Testis (tissue), 3 donors: ENCODE data around the gene TMEM40. TPM values are rescaled to one million over a fixed set of nuclear protein-coding genes. Genes with fewer than 3 reads are reported as not detected.

Experiments used
- DNase-seq: peaks from one replicate; pipeline ENCODE4 v3.0.0-alpha.2; 2019
- H3K27ac ChIP-seq, 2 donors: fragments of 200-600 bp; sonication (generic); one replicate each; pipeline ENCODE4 v1.5.1; 2019
- H3K27me3 ChIP-seq: fragments of 200-600 bp; sonication (generic); one replicate; pipeline ENCODE4 v1.5.1; 2019
- H3K36me3 ChIP-seq: fragments of 200-600 bp; sonication (generic); one replicate; pipeline ENCODE4 v1.5.1; 2017; ENCODE audit warnings: low read depth; ENCODE audit errors: missing control alignments
- H3K4me1 ChIP-seq: fragments of 200-600 bp; sonication (generic); one replicate; pipeline ENCODE4 v1.5.1; 2019
- H3K4me3 ChIP-seq, 2 donors: fragments of 200-600 bp; sonication (generic); one replicate each; pipeline ENCODE4 v1.5.1; 2017 to 2019
- H3K9me3 ChIP-seq: fragments of 200-600 bp; sonication (generic); one replicate; pipeline ENCODE4 v1.5.1; 2017
- POLR2A ChIP-seq: fragments of 450-650 bp; IDR thresholded peaks from one replicate; pipeline ENCODE4 v1.6.1; 2017; ENCODE audit warnings: antibody characterized with exemption, mild to moderate bottlenecking, moderate library complexity
- WGBS, 2 donors: methylation state at CpG; one replicate each; pipeline ENCODE4 v1.1.5; 2018; 5-methylcytosine and 5-hydroxymethylcytosine counted together
- intact Hi-C: fragments of 100-400 bp; cut with DNase I; formaldehyde crosslinking; loops from one replicate; pipeline ENCODE4 v1.15.1; 2023; ENCODE audit warnings: low total_unique reads
- polyA plus RNA-seq: library from polyadenylated mRNA; stranded (reverse); fragments of 350-450 nt; fragmentation: Illumina TruSeq; extraction: RNeasy Lipid Tissue Mini Kit (QIAGEN cat#74804); gene quantifications from one replicate; pipeline ENCODE4 v1.2.3, GENCODE V29; 2014; ENCODE audit warnings: low read depth, low replicate concordance; ENCODE audit not compliant: insufficient read depth
- total RNA-seq, 2 donors: library from RNA; depleted of rRNA; stranded (reverse); fragments of >200 nt; gene quantifications; one replicate each; pipeline ENCODE4 v1.2.3, GENCODE V29; 2016
- TF ChIP-seq, protein P1 (sequence below), 3 experiments: fragments of 450-650 bp in 2 of 3; fragments of 200-600 bp in 1 of 3; sonication (generic) in 1 of 3; IDR thresholded peaks; one replicate each; pipeline ENCODE4 v1.5.1; 2016 to 2019; ENCODE audit warnings: antibody characterized with exemption in 3 of 3, mild to moderate bottlenecking in 2 of 3, moderate library complexity in 1 of 3

The TMEM40 gene
- total and polyA plus RNA-seq, 3 donors from 2014 or later: 0.96 to 1.7 (median 1.5) TPM

DNA sequence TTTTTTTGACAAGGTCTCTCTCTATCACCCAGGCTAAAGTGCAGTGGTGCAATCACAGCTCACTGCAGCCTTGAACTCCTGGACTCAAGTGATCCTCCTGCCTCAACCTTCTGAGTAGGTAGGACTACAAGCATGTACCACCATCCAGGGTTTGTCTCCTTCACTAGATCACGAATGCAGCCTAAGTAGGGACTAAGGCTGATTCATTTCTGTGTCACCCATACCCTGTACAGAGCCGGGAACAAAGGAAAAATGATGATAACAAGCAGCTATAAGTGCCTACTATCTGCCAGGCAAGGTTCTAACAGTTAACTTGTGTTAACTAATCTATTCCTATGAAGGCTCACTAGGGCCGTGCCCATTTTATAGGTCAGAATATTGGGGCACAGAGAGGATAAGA is 7.0 kb downstream of the TMEM40 start:
- Histone ChIP-seq H3K36me3 (no peaks in the 10 kb centered on the region), H3K4me3 (no peak overlapping the region), H3K27ac (no peak overlapping the region), H3K4me1 (no peaks in the 10 kb centered on the region), H3K9me3 (no peaks in the 10 kb centered on the region), H3K27me3 (no peaks in the 10 kb centered on the region)
- intact Hi-C loops: no loop called here
- no peak for DNase-seq
- TF ChIP-seq, protein P1, sequence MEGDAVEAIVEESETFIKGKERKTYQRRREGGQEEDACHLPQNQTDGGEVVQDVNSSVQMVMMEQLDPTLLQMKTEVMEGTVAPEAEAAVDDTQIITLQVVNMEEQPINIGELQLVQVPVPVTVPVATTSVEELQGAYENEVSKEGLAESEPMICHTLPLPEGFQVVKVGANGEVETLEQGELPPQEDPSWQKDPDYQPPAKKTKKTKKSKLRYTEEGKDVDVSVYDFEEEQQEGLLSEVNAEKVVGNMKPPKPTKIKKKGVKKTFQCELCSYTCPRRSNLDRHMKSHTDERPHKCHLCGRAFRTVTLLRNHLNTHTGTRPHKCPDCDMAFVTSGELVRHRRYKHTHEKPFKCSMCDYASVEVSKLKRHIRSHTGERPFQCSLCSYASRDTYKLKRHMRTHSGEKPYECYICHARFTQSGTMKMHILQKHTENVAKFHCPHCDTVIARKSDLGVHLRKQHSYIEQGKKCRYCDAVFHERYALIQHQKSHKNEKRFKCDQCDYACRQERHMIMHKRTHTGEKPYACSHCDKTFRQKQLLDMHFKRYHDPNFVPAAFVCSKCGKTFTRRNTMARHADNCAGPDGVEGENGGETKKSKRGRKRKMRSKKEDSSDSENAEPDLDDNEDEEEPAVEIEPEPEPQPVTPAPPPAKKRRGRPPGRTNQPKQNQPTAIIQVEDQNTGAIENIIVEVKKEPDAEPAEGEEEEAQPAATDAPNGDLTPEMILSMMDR (IDR thresholded peaks at IDR 0.05): no peak
- TF ChIP-seq POLR2A: no peak
- WGBS, 2 donors: 64 to 65% methylated on average over 3 of the region's 3 CpGs

DNA sequence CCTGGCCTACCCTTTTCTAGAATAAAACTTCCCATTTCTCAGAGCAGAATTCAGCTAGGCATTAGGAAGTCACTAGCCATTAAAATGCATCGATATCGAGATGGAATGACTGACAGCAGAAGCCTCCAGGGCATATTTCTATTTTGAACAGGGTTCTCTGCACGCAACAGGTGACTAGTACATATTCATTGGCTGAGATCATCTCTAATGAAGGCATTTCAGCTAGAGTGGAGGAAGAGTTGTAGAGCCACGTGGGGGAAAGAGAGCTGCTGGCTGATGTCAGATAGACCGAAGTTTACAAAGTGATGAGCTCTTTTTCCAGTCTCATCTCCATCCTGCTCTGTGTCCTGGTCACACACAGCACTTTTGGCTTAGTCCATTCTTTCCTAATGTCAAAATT is 7.5 kb downstream of the TMEM40 start:
- no peaks in the 10 kb centered on the region for H3K9me3 ChIP-seq
- TF ChIP-seq POLR2A: no peak
- TF ChIP-seq, protein P1 (IDR thresholded peaks at IDR 0.05): no peak
- H3K27me3 ChIP-seq: no peaks in the 10 kb centered on the region
- H3K27ac ChIP-seq: no peak overlapping the region
- no peak overlapping the region for H3K4me3 ChIP-seq
- WGBS, 2 donors: 93 to 99% methylated on average over 5 of the region's 5 CpGs
- intact Hi-C loops: no loop called here
- no peaks in the 10 kb centered on the region for H3K4me1 ChIP-seq
- DNase-seq: no peak
- no peaks in the 10 kb centered on the region for H3K36me3 ChIP-seq

DNA sequence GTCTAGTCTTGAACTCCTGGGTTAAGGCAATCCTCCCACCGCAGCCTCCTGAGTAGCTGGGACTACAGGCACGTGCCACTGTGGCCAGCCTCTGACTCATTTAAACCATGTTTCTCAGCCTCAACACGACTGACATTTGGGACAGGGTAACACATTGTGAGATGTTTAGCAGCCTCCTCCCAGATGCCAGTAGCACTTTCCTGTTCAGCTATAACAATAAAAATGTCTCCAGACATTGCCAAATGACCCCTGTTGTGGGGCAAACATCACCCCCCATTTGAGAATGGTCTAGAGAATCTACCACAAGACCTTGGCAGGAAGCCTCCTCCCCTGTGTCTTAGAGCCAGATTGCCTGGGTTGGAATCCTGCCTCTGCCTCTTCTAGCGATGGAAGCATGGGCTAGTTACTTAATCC is 8.4 kb downstream of the TMEM40 start:
- H3K9me3 ChIP-seq: no peaks in the 10 kb centered on the region
- intact Hi-C loops: no loop called here
- H3K27me3 ChIP-seq: no peaks in the 10 kb centered on the region
- H3K4me3 ChIP-seq: no peak overlapping the region
- H3K36me3 ChIP-seq: no peaks in the 10 kb centered on the region
- WGBS, 2 donors: 83 to 90% methylated on average over 4 of the region's 4 CpGs
- no peaks in the 10 kb centered on the region for H3K4me1 ChIP-seq
- no peak for TF ChIP-seq POLR2A
- TF ChIP-seq, protein P1 (IDR thresholded peaks at IDR 0.05): no peak
- no peak overlapping the region for H3K27ac ChIP-seq
- DNase-seq: no peak

DNA sequence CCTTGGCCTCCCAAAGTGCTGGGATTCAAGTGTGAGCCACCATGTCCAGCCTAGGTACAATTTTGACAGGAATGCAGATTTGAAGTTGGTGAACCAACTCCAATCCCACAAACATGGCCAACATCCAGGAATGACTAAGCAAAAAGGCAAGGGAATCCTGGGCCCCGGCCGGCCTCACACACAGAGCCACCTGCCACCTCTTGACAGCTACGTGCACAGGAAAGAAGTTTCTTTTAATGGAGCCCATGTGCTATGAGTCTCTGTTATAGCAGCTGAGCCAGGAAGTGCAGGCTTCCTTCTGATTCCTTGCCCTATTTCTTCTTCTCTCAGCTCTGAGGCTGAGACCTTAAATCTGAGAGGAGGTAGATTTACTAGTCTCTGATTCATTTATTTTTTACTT is 8.8 kb downstream of the TMEM40 start:
- no peak for DNase-seq
- no peak overlapping the region for H3K27ac ChIP-seq
- H3K4me3 ChIP-seq: no peak overlapping the region
- intact Hi-C loops: no loop called here
- no peaks in the 10 kb centered on the region for H3K36me3 ChIP-seq
- TF ChIP-seq, protein P1 (IDR thresholded peaks at IDR 0.05): no peak
- TF ChIP-seq POLR2A: no peak
- no peaks in the 10 kb centered on the region for H3K4me1 ChIP-seq
- no peaks in the 10 kb centered on the region for H3K9me3 ChIP-seq
- no peaks in the 10 kb centered on the region for H3K27me3 ChIP-seq
- WGBS, 2 donors: 29 to 30% methylated on average over 1 to 3 of the region's 3 CpGs

DNA sequence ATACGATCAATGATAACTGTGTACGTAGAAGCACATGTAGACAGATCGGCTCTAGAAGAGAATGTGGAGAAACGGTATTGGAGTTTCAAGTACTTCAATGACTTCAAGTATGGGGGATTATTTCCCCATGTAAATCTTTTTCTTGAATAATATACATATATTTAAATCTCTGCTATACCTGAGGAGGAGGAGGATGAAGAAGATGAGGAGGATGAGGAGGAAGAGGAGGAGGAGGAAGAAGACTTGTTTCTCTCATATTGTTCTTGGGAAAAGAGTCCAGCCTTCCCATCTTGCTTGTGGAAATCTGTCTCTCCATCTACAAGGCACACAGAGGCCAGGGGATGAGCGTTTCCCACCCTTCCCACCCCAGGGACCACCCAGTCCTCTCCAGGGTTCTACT is 10.6 kb downstream of the TMEM40 start:
- intact Hi-C loops: no loop called here

More for the DNA sequence above, 10.6 kb downstream of the TMEM40 start:
- no peaks in the 10 kb centered on the region for H3K27me3 ChIP-seq
- 90 to 91% methylated on average over 5 of the region's 5 CpGs for WGBS, 2 donors
- H3K4me1 ChIP-seq: no peaks in the 10 kb centered on the region
- H3K36me3 ChIP-seq: no peaks in the 10 kb centered on the region
- DNase-seq: no peak
- H3K27ac ChIP-seq: no peak overlapping the region
- TF ChIP-seq POLR2A: no peak
- TF ChIP-seq, protein P1 (IDR thresholded peaks at IDR 0.05): no peak
- H3K9me3 ChIP-seq: no peaks in the 10 kb centered on the region
- no peak overlapping the region for H3K4me3 ChIP-seq
